Posterior cingulate gyrus (tissue), 11 donors: ENCODE data around the gene MAGI2.

ENCODE experiments used
- DNase-seq, 10 donors: peaks; one replicate each; pipeline versions ENCODE4 v3.0.0 to v3.0.0-alpha.2; 2020 to 2021; ENCODE audit warnings: mixed read lengths in 3 of 10
- intact Hi-C: fragments of 100-400 bp; cut with DNase I; formaldehyde crosslinking; loops from one replicate; pipeline ENCODE4 v1.15.1; 2023

The MAGI2 gene

DNA sequence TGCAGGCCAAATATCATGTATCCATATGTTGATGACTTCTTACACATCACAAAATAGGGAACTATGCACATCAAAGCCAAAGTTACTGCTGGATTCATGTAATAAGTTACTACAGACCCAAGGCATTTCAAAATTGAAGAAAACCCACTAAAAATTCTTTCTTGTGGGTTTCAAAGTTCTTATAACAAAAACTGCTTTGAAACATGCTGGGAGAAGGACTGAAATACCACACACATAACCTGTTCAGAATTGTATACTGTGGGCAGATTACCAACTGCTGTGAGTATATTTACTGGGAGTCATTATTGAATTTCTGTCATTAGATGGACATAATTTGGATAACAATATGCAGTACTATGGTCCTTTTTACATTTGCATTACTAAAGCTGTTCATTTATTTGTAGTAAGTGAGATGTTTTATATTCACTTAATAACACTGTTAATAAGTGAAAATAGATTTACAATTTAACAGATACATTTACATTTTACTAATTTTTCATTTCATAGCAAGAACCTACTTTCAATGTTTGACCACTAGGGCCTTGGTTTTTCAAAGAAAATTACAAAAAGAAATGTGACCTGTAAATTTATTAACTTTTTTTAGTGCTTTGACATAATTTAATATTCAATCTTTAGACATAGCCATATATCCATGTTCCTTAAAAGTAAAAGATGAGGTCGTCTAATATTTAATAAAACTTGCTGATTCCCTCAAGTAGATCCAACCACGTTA is 132.6 kb downstream of the MAGI2 start:
- DNase-seq = no peak
- intact Hi-C loops = no loop called here

DNA sequence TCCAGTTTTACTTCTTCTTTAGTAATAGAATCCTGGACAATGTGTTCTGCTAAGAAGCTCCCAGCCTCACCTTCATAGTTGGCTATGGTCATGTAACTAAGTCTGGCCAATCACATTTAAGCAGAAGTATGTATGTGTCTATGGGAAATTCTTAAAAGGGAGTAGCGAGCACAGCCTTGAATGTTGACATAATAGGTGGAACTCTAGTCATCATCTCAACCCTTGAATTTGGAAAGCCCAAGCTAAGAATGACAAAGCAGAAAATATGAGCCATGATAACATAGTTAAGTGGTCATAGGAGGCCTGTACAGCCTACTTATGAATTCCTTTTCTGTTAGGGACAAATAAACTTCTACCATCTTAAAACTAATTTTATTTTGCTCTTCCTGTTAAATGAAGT is 134.1 kb downstream of the MAGI2 start:
- no peak for DNase-seq
- intact Hi-C loops = no loop called here

DNA sequence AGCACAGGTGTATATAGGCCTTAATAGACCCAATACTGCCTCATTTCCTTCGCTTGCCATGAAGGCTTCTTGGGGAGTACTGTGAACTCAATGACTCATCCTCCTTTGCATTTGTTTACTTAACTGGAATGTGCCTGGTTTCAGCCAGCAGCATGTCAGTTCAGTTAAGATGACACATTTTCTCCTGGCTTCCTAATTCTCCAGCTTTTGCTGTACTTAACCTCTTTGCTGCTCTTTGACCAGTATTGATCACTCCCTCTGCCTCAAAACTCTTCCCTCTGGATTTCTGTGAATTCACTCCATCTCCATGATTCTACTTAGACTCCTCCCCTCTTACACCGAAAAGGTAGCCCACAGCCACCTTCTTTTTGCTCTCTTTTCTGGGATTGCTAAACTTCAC is 135.7 kb downstream of the MAGI2 start:
- no peak for DNase-seq
- intact Hi-C loops = no loop called here

DNA sequence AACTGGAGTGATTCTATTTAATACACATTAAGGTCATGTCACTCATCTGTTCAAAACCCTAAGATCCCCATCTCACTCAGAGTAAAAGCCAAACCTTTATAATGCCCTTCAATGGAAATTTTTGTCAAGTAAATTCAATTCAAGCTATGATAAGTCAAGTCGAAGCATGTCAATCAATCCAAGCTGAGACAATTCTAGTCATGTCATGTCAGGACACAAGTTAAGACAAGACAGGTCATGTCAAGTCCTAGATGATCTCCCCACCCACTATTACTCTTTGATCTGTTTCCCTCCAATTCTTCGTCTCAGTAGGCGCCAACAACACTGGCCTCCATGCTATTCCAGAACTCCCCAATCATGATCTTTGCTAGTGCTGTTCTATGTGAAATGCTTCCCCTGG is 141.4 kb downstream of the MAGI2 start:
- DNase-seq = no peak
- intact Hi-C loops = no loop called here

DNA sequence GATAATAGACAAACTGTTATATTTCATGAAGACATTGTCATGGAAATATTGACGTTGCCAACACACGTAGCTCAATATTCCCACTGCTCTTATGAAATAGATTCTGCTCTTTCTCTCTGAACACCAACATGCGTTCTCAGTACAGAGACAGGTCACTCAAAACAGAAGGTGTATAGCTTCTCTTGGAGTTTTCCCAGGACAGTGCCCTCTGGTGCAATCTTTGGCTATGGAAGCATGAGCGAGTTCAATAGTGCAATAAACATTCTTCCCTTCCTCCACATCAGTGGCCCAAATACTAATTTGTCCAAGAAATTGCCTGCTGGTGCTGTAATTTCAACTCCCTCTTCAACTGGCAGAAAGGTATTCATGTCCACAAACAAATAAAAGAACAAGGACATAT is 145.3 kb downstream of the MAGI2 start:
- no peak for DNase-seq
- intact Hi-C loops = no loop called here

DNA sequence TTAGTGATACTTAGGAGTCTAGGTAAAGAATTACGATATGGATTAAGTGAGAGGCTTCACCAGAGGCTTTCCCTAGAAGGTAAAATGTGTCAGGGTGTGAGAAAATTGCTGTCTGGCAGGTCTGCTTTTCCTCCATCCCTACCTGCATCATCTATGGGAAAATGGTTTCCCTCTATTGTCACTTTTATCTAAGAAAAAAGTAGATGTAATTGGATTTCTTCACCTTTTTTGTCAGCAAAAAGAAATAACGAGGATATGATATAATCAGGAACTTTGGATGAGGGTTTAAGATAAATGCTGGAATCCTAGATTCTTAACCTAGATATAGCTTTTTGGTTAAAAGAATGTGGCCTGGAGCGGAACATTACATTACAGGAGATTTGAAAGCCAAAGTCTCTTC is 146.1 kb downstream of the MAGI2 start:
- intact Hi-C loops = no loop called here
- no peak for DNase-seq

DNA sequence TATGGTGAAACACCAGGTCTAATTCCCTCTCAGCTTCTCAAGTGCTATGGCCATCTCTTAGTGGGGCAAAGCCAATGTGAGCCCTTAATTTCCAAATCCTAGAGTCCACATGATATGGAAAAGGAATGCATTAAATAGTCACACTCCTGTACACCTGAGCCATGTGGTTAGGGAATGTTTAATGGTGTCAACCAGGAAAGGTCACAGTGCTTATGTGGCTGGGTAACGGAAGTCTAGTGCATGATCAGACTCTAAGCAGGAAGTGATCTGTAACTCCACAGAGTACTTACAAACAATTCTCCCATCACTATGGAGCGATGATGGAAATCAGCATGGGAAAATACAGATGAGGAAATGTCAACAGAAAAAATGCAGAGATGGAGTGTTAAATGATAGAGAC is 148.8 kb downstream of the MAGI2 start:
- no peak for DNase-seq
- intact Hi-C loops = no loop called here

DNA sequence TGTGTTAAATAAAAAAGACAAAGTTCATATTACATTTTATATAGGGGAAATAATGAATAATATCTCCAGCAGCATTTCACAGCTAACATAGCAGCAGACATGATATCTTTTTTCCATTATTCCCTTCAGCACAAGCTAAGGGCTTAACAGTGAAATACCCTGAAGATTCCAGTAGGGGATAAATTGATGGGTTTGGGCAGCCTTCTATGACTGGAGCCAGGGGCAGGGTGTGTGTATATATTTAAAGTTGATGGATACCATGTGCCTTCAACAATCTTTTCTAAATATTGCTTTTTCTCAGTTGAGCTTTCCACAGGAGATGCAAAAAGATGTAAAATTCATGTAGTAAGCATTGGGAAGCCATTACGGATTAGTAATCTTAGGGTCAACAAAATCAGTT is 151.2 kb downstream of the MAGI2 start:
- DNase-seq = no peak
- intact Hi-C loops = no loop called here

DNA sequence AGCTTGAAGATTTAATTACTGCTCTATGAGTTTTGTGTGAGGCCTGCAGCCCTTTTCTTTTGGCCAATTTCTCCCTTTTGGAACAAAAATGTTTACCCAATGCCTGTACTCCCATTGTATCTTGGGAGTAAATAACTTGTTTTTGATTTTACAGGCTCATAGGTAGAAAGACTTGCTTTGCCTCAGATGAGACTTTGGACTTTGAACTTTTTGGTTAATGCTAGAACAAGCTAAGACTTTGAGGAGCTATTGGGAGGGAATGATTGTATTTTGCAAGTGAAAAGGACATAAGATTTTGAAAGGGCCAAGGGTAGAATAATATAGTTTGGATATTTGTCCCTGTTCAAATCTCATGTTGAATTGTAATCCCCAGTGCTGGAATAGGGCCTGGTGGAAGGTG is 152.0 kb downstream of the MAGI2 start:
- intact Hi-C loops = no loop called here
- DNase-seq = no peak

DNA sequence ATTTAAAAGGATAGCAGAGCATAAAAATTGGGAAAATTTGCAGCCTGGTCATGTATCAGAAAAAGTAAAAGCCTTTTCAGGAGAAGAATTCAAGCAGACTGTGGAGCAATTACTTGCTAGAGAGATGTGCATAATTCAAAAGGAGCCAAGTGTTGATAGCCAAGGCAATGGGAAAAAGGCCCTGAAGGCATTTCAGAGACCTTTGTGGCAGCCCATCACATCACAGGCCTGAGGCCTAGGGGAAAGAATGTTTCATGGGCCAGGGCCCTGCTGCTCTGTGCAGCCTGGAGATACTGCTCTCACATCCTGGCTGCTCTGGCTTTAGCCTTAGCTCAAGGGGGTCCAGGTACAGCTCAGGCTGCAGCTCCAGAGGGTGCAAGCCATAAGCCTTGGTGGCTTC is 152.9 kb downstream of the MAGI2 start:
- intact Hi-C loops = no loop called here
- no peak for DNase-seq

DNA sequence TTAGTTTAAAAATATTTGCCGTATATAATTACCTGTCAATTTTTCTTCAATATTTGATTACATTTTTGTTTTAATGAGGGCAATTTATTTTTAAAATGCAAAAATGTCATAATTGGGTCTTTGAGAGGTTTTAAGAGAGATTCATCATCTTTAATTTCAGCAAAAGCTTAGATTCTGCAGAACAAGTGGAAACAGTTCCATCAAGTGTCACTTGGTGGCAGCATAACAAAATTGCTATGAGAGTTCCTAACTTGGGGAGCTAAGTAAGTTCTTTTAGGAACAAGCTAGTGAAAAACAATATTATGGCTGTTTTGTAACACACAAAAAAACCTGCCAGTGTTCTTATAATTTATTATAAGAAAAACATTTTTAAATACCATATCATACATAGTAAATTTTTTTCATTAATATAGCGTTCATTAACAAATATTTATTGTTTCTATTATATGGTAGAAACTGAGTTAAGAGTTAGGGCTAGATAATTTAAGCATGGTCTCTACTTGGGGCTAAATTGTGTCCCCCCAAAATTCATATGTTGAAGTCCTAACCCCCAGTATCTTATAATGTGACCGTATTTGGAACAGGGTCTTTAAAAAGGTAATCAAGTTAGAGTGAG is 155.2 kb downstream of the MAGI2 start:
- DNase-seq = peak in 4 of 10 donors; percentile 18 to 50 (median 22)
- intact Hi-C loops = loop anchor here (2.0 to 5.0 kb wide), 3 partner anchors 154 to 721 kb away; partner anchors contain the start of gene MAGI2

DNA sequence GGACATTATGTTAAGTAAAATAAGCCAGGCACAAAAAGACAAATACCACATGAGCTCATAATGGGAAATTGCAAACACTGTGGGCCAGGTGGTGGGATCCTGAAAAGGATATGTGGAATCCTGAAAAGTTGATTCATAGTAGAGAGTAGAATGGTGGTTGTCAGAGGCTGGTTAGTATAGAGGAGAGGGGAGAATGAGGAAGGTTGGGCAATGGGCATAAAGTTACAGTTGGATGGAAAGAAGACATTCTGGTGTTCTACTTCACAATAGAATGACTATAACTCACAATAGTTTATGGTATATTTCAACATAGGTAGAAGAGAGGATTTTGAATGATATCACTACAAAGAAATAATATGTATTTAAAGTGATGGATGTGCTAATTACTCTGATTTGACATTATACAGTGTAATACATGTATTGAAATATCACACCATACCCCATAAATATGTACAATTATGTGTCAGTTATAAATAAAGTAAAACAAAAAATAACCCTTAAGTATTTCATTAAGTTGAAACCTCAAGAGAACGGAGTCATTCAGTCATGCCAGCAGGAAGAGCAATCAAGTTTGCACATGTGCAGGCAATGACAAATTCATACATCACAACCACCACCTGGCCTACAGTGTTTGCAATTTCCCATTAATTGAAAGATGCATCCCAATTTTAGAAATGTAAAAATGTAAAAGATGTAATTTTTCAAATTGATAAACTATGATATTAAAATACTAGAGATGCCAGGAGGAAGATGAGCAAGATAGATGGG is 156.7 kb downstream of the MAGI2 start:
- intact Hi-C loops = loop anchor here (5.0 kb wide), 2 partner anchors 156 to 251 kb away; partner anchors contain the start of gene MAGI2
- no peak for DNase-seq

DNA sequence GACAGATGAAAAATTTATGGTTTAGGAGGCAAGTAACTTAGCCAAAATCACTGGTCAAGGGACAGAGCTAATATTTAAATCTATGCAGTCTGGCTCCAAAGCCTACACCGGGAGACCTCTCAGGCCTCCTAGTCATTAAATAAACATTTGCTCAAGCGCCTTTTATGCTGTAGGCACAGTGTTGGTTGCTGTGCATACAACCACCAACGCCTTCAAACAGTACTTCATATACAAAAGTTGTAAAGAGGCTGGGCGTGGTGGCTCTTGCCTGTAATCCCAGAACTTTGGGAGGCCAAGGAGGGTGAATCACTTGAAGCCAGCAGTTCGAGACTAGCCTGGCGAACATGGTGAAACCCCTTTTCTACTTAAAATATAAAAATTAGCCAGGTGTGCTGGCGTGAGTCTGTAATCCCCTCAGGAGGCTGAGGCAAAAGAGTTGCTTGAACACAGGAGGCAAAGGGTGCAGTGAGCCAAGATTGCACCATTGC is 159.8 kb downstream of the MAGI2 start:
- DNase-seq = no peak
- intact Hi-C loops = no loop called here

DNA sequence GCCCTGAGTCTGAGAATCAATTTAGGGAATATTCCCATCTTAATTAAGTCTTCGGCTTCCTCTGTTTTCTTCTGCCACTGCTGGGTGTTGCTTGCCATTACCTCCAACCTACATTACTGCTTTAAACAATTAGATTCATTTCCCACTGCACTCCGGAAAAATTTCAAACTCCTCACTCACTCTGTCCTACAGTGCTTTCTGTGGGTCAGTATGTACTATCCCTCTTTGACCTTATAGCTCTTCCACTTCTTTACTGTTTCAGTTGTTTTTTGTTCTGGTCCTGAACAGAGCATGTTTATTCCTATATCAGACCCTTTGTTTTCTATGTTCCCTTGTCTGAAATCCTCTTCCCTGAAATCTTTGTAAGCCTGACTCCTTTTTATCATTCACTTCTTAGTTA is 160.6 kb downstream of the MAGI2 start:
- intact Hi-C loops = no loop called here
- no peak for DNase-seq

DNA sequence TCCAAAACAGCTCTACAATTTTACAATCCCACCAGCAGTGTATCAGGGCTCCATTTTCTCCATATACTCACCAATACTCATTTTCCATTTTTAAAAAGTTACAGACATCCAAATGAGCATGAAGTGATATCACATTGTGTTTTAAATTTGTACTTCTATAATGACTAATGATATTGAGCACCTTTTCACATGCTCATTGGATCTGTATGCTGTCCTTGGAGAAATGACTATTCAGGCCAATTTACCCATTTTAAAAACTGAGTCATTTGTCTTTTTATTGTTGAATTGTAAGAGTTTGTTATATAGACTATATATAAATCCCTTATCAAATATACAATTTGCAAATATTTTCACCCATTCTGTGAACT is 162.0 kb downstream of the MAGI2 start:
- no peak for DNase-seq
- intact Hi-C loops = no loop called here

DNA sequence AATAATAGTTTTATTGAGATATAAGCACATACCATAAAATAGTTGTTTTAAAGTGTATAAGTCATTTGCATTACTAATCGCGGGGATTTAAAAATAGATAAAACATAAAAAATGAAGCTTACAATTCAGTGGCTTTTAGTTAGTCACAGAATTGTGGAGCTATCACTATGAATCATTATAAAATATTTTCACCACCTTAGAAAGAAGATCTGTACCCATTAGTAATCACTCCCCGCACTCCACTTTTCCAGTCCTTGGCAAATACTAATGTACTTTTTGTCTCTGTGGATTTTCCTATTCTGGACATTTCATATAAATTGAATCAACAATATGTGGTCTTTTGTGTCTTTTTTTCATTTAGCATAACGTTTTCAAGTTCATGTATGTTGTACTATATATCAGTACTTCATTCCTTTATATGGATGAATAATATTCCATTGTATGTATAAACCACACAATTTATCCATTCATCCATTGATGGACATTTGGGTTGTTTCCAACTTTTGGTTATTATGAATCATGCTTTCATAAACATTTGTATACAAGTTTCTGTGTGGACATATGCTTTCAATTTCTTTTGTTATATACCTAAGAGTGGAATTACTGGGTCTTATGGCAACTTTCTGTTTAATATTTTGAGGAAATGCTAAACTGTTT is 162.5 kb downstream of the MAGI2 start:
- intact Hi-C loops = no loop called here
- no peak for DNase-seq

DNA sequence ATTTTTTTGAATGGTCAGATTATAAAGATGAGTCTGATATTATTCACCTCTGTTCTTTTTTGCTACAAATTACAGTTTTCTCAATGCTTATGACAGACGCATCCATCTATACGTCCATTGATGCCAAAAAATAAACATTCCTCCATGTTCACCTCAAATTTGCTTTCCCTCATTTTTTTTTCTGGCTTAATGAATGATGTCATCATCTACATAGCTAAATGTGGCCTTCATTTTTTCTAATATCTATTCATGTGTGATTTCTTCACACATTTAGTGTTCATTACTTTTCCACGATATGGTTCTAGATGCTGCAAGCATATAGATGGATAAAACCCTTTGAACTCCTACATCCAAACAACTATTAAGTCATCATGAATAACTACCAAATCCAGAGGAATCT is 163.1 kb downstream of the MAGI2 start:
- no peak for DNase-seq
- intact Hi-C loops = no loop called here

DNA sequence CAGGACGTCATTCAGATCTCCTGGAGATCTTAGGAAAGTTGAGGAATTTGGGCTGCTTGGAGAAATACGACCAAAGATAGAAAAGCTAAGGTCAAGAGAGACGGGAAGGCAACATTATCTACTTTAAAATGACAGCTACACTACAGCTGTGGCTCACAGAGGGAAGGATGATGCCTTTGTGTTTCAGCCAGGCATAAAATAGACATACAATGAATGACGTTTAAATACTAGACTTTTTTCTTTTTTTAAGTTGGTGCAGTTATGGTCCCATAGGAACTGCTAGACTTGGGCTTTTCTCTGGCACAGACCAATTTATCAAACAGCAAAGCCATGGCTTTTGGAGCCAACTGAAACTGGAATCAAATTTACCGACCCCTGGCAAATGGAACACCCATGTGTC is 164.8 kb downstream of the MAGI2 start:
- intact Hi-C loops = no loop called here
- DNase-seq = no peak

DNA sequence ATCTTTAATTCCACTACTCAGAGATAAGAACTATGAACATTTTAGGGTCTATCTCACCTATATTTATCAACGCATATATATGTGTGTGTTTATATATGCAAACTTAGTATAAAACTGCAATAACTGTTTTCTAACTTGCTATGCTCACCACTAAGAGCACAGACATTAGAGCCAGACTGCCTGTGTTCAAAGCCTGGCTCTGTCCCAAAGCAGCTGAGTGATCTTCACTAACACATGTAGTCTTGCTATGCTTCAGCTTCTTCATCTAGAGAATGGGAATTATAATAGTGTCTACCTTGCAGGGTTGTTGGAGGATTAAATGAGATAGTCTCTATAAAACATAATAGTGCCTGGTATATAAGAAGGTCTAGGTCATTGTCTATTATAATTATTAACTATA is 165.5 kb downstream of the MAGI2 start:
- peak in 1 of 10 donors; percentile 26 for DNase-seq
- intact Hi-C loops = no loop called here

DNA sequence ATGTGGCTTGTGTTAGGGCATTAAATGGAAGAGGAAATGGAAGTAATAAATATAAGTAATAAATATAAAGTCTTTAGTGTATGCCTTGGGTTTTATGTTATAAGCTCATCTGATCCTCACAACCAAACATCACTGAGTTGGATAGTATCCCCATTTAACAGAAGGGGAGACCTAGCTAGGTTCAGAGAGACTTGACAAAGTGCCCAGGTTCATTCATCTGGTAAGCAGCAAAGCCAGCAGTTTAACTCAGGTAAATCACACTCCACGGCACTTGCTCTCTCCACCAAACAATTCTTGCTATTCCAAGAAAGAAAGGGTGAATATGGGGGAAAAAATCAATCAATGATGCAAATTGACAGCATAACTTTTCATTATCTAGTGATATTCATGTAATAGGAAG is 167.3 kb downstream of the MAGI2 start:
- intact Hi-C loops = no loop called here
- DNase-seq = no peak

DNA sequence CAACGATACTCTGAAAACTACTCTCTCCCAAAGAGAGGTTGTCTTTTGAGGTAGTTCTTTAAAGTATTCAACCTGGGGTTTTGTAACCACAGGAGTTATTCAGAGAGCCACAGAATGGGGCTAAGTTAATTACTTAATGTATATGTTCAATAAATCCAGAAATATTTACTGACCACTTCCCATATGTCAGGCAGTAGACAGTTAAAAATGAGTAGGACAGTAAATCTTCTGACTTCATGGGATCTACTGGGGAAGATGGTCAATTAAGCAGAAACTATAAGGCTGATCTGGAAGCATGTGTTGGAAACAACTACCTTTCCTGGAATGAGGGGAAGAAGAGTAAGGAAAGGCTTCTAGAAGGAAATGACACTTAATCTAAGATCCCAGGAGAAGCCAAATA is 167.7 kb downstream of the MAGI2 start:
- DNase-seq = no peak
- intact Hi-C loops = no loop called here
